GM12864 (cell line): Measurements from ENCODE around the gene UFSP1.

Source experiments
- DNase-seq: peaks from one replicate; pipeline ENCODE4 v3.0.0-alpha.2; 2011; ENCODE audit warnings: low read depth
- H3K4me3 ChIP-seq: 2 replicates; pipeline ENCODE4 v1.5.1; 2011; ENCODE audit warnings: mild to moderate bottlenecking, low read depth, low read length, control low read depth
- CTCF ChIP-seq: IDR thresholded peaks from 2 replicates; pipeline ENCODE4 v1.5.1; 2011; ENCODE audit warnings: low read depth, mild to moderate bottlenecking, moderate library complexity, low read length, control low read depth, inconsistent platforms; ENCODE audit errors: missing control alignments

Gene UFSP1

DNA sequence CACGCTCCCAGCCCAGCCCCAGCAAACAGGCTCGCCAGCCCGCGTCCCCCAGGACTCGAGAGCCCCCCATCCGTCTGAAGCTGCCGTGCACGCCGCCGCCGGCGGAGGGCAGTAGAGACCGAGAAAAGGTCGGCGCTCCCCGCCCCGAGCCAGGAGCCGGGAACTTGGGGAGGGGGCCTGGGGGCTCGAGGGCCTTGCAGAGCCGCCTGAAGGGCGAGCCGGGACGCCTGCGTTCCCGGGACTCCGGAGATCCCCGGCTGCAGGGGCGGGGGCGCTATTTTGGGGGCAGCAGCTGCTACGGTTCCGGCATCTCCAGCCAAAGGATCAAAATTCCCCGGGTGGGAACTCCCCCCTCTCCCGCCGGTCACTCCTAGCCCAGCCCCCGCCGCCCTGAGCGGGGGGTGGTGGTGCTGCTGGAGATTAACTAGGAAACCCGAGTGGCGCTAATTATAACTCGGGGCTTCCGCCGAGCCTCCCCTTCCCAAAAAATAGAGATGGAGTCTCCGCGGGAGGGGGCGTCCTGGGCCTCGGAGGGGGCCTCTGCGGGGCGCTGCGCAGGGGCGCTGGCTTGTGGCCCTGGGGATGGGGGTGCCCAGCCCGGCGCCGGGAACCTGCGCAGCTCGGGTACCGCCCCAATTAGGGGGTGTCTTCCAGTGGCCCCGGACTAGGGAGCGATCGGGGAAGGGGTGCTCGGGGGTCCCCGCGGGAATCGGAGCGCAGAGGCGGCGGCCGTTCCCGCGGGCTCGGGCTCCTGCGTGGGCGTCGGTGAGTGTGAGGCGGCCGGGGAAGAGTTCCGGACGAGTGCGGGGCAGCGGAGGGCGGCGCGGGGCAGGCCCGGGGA lies 5.6 kb upstream of the UFSP1 start:
- no peak for DNase-seq
- H3K4me3 ChIP-seq, result peak overlapping the region; percentile 50
- TF ChIP-seq CTCF, result peak; percentile 81

- no peak for DNase-seq
- H3K4me3 ChIP-seq, result no peak overlapping the region; the same call in none of the 2 replicates
- no peak for TF ChIP-seq CTCF
Measured at GRCh38 chr7:100893910-100894721, 4.6 kb upstream of the UFSP1 start.

DNA sequence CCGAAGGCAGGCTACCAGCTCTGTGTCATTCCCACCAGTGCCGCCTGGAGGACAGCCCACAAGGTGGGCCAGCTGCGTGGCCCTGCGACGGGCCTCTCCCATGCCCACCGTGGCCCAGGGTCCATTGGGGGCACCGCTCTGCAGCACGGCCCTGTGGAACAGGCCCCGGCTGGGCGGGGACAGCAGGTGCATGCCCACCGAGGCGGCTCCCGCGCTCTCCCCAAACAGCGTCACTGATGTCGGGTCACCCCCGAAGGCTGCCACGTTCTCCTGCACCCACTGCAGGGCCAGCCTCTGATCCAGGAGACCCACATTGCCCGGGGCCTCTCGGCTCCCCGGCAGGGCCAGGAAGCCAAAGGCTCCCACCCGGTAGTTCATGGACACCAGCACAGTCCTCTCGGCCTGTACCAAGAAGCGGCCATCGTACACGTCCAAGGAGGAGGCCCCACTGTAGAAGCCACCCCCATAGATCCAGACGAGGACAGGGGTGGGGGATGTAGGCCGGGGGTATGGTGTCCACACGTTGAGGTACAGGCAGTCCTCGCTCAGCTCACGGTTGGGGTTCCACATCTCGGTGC lies 3.9 kb upstream of the UFSP1 start:
- TF ChIP-seq CTCF, result no peak
- DNase-seq, result no peak

GRCh38 chr7:100892364-100893317 lies 3.1 kb upstream of the UFSP1 start:
- H3K4me3 ChIP-seq, result no peak overlapping the region
- DNase-seq, result no peak
- no peak for TF ChIP-seq CTCF

More for the DNA sequence above, 3.9 kb upstream of the UFSP1 start:
- H3K4me3 ChIP-seq, result no peak overlapping the region

- TF ChIP-seq CTCF, result no peak
- no peak overlapping the region for H3K4me3 ChIP-seq
- no peak for DNase-seq
Measured at GRCh38 chr7:100891568-100892247, 2.2 kb upstream of the UFSP1 start.
